ENCODE data around the gene SF3B2.
"Not testable (repeated sequence)": the region's sequence is repeated elsewhere in the genome, so short reads cannot be mapped to it uniquely, and the experiment has no call there.

SF3B2 gene

DNA sequence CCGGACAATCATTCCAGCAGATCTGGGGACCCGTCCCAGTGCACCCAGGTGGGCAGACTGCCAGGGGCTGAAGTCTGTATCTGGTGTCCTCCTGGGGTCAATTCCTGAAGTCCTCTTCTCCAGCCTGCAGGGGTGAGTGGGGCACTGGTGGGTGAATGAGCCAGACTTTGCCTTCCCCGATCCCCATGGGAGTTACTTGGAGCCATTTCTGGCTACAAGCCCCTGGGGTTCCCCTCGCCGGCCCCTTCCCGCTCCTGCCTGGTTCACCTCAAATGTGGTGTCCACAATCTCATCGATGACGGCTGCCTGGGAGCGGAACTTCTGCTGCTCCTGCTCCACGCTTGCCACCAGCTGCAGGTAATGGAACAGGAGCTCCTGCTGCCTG lies 35.4 kb upstream of the SF3B2 start:
- no peak for DNase-seq

DNA sequence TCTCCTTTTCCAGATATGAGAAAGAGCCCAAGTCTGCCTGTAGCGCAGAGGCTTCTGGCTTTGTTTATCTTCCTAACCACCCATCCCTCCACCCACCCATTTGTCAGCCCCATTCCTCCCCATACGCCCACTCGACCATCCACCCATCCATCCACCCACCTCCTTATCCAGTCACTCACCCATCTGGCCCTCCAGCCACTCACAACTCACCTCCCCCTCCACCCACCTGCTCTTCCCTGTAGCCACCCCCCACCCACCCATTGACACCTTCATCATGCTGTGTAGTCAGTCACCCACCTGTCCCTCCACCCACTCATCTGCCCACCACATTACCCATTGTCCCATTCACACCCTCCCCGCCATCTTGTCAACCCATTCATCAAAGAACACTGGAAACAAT lies 34.8 kb upstream of the SF3B2 start:
- peak; percentile 37 for DNase-seq

DNA sequence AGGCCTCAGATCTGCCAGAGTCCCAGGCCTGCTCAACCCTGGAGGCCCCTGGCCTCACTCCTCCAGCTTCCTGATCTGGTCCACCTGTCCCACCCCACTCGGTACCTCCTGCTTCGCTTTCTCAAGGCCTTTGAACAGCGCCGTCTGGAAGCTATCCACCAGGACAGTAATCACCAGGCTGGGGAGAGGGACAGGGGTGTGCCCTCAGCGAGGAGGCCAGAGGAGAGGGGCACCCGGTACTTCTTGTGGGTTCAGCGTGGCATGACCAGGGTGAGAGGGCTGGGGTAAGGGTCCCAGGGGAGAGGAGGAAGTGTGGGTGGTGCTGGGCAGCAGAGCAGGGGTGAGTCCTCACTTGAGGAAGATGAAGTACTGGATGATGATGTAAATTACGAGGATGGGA lies 32.0 kb upstream of the SF3B2 start:
- DNase-seq: no peak

DNA sequence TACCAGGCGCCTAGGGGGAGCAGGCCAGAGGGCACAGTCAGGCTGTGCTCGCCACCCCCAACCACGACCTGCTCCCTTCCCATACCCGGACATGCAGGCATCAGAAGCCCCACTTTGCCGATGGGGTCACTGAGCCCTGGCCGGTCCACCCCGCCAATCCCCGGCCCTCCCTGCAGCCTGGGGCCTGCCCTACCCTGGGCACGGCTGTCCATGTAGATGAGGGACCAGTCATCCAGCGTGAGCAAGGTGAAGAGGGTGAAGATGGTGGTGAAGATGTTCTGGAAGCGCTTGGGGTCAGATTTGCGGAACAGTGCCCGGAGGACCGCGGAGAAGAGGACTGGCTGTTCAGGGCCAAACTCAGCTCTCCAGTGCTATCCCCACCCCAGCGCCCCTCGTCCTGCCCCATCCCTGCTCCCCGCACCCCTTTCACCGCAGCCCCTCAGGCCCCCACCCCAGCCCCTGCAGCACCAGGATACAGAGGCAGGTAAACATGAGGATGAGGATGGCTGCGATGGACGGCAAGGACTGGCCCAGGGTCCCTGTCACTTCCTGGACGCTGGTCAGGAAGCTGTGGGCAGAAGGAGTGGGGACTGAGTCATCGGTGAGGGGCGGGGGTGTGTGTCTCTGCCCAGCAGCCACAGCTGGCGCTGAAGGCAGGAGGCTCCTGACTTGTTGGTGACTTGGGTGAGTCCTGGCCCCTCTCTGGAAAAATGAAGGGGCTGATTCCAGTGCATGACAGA lies 31.4 kb upstream of the SF3B2 start:
- no peak for DNase-seq

DNA sequence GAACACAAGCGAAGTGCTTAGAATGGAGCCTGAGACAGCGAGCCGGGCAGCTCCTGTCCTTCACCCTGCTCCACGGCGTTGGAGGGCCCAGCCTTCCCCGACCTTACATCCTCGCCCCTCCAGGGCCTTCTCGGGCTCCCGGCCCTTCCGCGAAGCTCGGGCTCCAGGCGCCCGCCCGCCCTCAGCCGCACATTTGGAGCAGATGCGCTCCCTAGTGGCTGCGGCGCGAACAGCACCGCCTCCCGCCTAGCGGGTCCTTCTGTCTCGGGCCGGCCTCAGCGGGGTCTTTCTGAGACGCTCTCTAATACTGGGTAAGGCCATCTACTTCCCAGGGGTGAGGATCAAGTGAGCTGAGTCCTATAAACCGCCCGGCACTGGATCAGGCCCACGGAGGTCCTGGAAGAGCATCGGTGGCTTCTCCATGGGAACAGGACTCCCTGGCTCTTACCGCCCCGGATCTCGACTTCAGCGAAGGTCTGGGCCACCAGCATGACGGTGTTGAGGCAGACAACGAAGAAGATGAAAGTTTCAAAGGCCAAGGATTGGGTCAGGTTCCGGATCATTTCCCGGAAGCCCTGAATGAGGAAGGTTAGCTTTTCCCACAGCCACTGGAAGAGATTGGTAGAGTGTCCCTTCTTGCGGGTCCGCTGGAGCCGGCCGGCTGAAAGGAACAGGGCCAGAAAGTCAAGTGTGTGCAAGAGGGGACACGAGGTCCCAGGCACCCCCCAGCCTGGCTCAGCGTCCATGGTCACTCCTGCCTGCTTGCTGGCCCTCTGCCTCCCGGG lies 29.6 kb upstream of the SF3B2 start:
- DNase-seq: peak; percentile 78

DNA sequence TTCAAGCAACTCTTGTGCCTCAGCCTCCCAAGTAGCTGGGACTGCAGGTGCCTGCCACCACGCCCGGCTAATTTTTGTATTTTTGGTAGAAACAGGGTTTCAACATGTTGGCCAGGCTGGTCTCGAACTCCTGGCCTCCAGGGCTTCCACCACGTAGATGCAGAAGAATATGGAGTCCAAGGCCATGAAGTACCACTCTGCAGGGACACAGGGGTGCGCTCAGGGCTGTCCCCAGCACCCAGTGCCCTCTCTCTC lies 29.1 kb upstream of the SF3B2 start:
- DNase-seq: not testable (repeated sequence)

DNA sequence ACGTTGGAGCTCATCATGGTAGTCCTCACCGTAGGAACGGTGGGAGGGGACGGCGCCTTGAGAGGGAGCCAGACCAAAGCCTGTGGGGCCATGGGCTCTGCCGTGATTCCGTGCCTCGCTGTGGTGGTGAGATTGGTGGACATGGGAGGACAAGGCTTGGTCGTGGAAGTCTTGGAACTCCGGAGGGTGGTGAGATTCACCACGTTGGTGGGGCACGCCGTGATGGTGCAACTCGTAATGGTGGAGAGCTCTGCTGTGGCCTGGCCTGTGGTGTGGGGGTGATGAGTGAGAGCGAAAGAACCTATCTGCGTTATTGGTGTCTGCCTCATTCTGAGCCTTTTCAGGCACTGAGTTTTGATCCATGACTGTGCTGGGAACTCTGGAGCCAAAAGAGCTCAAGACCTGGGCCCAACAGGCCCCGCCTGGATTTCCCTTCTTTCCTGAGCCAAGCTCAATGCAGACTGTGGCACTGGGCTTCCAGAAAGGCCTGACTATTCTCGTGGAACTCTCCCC lies 26.1 kb upstream of the SF3B2 start, which contains the start of gene CATSPER1:
Gene CATSPER1 (minus strand): TSS at position 463 of the 513 bp plus-strand sequence. CDS start 100 bp downstream, at position 363.
- DNase-seq: no peak

DNA sequence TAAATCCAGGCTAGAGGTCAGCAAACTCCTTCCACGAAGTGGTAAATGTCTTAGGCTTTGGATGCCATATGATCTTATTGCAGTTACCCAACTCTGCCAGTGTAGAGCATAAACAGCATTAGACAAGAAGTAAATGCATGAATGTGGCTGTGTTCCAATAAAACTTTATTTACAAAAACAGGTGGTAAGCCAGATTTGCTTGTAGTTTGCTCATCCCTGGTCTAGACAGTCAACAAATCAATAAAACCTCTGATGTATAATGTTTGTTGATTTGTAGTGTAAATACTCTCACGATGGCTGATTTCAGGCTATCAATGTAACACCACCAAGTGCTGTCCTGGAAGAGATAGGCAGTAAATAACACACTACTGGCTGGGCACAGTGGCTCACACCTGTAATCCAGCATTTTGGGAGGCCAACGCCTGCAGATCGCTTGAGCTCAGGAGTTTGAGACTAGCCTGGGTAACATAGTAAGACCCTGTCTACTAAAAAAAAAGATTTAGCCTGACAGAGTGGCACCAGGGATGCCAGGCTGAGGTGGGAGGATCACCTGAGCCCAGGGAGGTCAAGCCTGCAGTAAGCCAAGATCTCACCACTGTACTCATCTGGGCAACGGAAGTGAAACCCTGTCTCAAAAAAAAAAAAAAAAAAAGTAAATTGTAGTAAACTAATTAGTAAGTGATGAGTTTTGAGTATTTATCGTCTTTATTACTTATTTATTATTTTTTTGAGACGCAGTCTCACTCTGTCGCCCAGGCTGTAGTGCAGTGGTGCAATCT lies 19.0 kb upstream of the SF3B2 start:
- no peak for DNase-seq

DNA sequence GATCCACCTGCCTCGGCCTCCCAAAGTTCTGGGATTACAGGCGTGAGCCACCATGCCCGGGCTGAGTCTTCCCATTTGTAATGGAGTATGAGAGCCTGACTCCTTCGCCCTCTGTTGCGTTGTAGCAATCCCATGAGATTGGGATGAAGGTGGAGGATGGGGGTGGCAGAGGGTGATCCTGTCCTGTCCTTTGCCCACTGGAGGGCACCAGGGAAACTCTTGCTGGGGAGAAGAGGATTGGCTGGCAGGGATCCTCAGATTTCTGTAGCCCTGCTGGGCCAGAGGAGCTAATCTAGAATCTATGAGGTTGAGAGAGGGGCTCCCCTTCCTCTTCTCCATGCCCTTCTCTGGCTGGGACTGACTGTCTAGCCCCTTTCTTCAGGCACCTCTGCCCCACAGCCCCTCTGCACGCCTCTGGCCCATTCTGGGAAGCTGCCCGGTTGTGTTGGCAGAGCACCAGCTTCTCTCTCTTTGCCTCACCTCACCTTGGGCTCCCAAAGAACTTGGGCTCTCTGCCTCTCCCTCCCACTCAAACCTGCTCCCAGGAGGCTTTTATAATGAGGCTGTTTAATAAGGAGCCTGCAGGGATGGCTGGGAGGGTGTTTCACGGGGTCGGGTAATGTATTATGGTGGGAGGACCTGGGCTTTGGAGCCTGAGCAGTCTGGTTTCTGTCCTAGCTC lies 16.4 kb upstream of the SF3B2 start:
- DNase-seq: peak; percentile 47

DNA sequence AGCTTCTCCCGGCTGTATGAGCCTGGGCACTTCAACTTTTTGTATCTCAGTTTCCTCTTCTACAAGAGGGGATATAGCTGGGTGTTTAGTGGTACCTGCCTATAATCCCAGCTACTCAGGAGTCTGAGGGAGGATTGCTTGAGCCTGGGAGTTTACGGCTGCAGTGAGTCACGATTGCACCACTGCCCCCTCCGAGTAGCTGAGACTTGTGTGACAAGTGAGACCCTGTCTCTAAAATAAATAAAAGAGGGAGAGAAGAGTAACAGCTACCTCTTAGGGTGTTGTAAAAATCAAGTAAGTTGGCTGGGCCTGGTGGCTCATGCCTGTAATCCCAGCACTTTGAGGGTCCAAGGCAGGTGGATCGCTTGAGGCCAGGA lies 15.8 kb upstream of the SF3B2 start:
- no peak for DNase-seq

DNA sequence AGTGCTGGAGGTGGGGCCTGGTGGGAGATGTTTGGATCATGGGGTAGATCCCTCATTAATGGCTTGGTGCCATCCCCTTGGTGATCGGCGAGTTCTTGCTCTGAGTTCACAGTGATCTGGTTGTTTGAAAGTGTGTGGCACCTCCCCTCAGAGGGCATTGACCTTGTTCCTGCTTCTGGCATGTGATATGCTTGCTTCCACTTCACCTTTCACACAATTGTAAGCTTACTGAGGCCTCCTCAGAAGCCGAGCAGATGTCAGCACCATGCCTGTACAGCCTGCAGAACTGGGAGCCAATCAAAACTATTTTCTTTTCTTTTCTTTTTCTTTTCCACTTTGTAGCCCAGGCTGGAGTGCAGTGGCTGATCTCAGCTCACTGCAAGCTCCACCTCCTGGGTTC lies 14.8 kb upstream of the SF3B2 start:
- DNase-seq: no peak

DNA sequence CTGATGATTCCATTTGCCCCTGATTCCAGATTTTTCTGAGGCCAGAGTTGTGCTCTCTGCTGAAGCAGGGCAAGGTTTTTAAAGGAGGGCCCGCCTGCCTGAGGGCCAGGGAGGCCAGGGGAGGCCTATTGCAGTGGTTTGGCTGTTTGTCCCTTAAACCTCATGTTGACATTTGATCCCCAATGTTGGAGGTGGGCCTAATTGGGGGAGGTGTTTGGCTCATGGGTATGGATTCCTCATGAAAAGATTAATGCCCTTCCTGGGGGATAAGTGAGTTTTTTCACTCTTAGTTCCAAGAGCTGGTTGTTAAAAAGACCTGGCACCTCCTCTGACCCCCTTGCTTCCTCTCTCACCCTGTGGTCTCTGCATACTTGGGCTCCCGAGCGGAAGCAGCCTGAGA lies 12.4 kb upstream of the SF3B2 start:
- DNase-seq: no peak

DNA sequence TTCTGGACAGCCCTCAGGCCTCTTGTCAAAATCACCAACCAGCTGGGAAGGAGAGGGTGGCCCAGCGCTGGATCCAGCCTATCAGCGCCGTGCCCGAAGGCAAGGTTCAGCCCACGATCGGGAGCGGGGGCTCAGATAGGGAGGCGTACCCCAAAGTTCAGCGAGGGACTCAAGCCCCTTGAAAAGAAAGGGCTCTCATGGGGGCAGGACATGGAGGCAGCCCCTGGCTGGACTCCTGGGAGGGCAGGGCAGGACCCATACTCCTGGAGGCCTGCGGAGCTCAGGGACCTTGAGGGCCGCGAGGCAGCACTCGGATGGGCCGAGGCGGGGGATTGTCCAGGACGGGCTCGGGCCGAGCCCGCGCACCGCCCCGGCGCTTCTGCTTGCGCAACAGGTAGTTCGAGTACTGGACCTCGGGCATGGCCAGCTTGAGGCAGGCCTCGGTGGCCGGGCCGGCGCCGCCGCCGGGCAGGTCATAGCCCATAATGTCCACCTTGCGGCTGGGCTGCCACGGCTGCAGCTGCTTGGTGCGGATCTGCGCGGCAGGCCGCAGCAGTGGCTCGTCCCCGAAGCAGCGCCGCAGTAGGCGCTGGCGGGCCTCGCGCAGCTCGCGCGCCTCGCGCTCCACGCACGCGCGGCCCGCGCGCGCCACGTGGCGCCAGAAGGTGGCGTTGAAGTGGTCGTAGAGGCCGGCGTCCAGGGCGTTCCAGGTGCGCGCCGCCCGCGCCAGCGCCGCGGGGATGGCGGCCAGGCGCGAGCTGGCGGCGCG lies 9.8 kb upstream of the SF3B2 start:
- DNase-seq: no peak

DNA sequence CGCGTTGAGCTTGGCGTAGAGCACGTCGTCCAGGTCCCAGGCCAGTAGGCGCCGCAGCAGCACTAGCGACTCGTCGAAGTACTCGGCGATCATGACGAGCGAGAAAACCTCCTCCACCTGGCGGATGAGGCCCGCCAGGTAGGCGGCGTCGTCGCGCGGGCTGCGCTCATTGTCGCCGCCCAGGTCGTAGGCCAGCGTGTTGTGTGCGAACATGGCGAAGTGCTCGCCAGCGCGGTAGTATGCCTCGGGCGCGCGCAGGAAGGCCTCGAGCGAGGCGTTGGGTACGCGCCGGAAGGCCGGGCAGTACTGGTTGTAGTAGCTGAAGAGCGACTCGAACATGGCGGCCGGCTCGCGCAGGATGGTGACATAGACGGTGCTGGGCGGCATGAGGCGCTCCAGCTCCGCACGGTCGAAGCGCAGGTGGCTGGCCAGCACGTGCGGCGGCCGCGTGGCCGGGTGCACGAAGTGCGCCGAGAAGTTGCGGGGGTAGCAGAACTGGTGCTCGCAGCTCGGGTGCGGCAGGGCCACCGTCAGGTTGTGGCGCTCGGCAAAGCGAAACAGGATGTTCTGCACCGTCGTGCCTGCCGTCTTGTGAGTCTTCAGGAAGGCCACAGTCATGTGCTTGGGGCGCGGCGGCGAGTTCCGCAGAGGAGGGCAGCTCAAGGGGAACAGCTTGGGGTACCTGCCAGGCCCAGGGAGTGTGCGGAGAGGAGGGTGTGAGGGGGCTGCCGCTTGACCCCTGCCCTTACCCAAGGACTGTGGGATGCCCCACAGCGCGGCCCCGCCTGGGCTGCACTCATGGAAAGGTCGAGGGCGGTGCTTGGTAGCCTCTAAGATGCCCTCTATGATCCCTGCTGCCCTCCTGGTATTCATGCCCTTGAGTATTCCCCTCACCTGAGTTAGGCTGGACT lies 8.9 kb upstream of the SF3B2 start:
- DNase-seq: no peak

DNA sequence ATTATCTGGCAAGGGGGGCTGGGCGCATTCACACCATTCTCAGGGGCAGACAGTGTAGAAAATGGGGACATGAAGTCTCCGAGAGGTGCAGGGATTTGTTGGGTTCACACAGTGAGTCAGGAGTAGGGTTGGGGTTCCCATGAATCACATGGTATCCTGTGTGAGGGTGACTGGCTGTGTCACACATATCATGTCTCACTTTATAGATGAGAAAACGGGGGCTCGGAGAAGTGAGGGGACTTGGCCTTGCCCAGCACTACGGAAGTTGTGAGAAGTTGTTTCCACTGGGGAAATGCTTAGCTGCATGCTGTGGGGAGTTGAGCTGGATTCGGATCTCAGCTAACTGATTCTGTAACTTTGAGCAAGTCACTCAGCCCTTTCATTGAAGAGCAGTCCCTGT lies 7.4 kb upstream of the SF3B2 start:
- DNase-seq: no peak

DNA sequence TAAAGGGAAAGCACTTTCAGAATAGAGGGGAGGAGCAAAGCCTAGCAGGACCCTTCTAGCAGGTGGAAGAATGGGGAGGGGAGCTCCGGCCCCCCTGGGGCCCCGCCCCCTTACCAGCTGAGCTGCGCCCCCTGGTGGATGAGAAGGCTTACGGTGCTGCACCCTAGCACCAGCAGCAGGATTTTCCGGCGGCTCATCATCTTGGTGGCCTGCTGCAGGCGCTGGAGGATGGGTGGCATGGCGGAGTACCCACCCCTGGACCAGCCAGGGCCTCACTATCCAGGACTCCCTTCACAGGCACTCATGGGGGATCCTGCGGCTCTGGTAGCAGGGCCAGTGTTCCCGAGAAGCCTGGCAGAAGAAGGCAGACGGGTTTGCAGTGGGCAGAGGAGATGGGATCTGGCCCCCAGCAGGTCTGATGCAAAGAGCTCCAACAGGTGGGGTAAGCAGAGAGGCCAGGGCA lies 7.0 kb upstream of the SF3B2 start:
- peak; percentile 90 for DNase-seq

DNA sequence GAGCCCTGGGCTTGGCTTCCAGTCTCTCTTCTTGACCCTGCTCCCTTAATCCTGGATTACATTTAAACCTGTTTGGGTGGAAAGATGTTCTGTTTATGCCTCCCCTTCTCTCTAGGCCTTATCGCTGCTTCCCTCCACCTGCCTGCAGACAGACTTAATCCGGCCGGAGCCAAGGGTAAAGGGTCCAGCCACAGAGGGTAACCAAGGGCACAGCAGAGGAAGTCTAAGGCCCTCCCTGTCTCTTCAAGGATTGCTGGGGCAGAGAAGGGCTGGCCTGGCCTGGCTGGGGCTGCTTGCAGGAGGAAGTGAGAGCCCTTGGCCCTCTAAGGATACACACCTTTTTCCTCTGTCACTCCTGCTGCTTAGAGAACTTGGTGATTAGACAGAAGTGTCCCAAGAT lies 5.3 kb upstream of the SF3B2 start:
- DNase-seq: no peak

DNA sequence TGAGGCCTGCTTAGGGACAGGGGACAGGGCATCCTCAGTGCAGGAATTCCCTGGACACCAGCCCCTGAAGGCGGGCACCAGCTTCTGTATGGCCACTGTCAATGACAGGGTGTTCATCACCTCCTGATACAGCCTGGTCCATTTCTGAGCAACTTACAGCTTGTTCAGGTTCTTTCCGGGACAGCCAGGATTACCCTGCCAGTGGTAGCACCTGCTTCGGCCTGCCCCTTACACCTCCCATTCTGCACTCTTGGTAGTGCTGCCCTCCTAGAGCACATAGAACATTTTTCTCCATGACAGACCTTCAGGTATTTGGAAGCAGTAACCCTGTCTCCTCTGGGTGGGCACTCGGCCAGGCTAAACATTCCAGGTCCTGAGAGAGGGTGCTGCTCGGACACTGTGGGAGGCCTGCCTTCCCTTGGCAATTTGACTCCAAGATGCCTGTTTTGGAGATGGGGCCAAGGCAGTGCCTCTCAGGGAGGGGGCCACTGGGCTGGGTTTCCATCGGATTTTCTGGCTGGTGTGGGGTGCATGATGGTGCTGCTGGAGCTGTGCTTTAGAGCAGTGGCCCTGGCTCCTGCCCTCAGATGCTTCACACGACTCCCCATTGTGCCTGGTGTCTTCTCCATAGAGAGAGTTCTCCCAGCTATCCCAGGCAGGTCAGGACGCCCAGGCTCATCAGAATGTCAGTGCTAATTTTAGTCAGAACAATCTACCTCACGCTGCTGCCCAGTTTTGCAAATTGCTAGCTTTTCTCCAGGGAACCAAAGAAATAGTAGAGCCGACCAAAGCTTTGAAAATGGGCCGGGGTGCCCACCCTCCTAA lies 4.4 kb upstream of the SF3B2 start:
- no peak for DNase-seq

DNA sequence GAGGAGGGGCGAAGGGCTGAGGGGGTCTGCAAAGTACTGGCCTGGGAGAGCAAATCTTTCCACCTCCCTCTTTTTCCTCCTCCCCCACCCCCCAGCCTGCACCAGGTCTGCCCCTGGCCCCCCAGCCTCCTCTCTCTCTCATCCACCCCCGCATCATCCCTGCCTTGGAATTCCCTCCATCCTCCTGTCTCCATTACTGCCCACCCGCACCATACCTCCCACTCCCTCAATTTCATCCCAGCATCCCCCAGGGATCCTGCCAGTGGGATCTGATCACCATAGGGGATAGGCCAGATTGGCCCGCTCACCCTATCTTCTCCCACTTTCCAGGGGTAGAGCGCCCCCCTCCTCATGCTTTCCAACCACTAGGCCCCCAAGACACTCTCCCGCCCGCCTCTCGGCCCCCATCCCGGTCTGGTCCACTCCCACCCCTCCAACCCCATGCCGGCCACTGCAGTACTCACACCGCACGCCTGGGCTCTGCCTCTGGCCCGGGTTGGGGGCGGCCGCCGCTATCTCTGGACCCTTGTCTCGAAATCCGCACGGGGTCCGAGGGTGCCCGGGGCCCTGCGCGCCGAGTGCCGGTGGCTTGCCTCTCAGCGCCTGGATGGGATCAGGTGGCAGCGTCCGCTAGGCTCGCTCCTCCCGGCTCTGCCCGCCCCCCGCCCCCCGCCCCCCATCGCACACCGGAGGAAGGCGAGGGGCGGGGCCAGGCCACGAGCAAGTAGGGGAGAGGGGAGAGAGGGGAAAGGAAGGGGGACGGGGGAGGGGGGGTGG lies 3.4 kb upstream of the SF3B2 start, which contains the start of gene GAL3ST3:
Gene GAL3ST3 (minus strand): TSS at position 615 of the 777 bp plus-strand sequence. CDS start 3,746 bp downstream, outside the sequence.
- DNase-seq: peak; percentile 75
